ENCODE data around the gene SLC8A1.

- TF ChIP-seq, protein P1, sequence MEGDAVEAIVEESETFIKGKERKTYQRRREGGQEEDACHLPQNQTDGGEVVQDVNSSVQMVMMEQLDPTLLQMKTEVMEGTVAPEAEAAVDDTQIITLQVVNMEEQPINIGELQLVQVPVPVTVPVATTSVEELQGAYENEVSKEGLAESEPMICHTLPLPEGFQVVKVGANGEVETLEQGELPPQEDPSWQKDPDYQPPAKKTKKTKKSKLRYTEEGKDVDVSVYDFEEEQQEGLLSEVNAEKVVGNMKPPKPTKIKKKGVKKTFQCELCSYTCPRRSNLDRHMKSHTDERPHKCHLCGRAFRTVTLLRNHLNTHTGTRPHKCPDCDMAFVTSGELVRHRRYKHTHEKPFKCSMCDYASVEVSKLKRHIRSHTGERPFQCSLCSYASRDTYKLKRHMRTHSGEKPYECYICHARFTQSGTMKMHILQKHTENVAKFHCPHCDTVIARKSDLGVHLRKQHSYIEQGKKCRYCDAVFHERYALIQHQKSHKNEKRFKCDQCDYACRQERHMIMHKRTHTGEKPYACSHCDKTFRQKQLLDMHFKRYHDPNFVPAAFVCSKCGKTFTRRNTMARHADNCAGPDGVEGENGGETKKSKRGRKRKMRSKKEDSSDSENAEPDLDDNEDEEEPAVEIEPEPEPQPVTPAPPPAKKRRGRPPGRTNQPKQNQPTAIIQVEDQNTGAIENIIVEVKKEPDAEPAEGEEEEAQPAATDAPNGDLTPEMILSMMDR (IDR thresholded peaks at IDR 0.05 in 4 of 5, conservative IDR thresholded peaks at IDR 0.05 in 1 of 5) = no peak
- TF ChIP-seq POLR2A (IDR thresholded peaks at IDR 0.05) = no peak
Measured at GRCh38 chr2:40274270-40274669, 177.6 kb downstream of the SLC8A1 start.
